IPS-11a (cell line): ENCODE measurements around the gene SSTR5.

Experiments used
- H3K4me3 ChIP-seq: one replicate; pipeline ENCODE4 v1.5.1; 2013; ENCODE audit warnings: low read depth, low read length, control low read depth

Gene SSTR5

GRCh38 chr16:1039762-1040161 lies 32.8 kb upstream of the SSTR5 start:
- no peak overlapping the region for H3K4me3 ChIP-seq

GRCh38 chr16:1040346-1040745 lies 32.2 kb upstream of the SSTR5 start:
- H3K4me3 ChIP-seq = no peak overlapping the region

- no peak overlapping the region for H3K4me3 ChIP-seq
Measured at GRCh38 chr16:1042049-1042744, 30.4 kb upstream of the SSTR5 start.

- H3K4me3 ChIP-seq = no peak overlapping the region
Measured at GRCh38 chr16:1042866-1043265, 29.7 kb upstream of the SSTR5 start.

GRCh38 chr16:1043881-1044451 lies 28.6 kb upstream of the SSTR5 start:
- no peak overlapping the region for H3K4me3 ChIP-seq

- no peak overlapping the region for H3K4me3 ChIP-seq
Measured at GRCh38 chr16:1044460-1045309, 27.9 kb upstream of the SSTR5 start.

GRCh38 chr16:1045310-1045992 lies 27.1 kb upstream of the SSTR5 start:
- no peak overlapping the region for H3K4me3 ChIP-seq

GRCh38 chr16:1045993-1046911 lies 26.3 kb upstream of the SSTR5 start:
- no peak overlapping the region for H3K4me3 ChIP-seq

GRCh38 chr16:1047123-1047522 lies 25.4 kb upstream of the SSTR5 start:
- no peak overlapping the region for H3K4me3 ChIP-seq

GRCh38 chr16:1047801-1048200 lies 24.7 kb upstream of the SSTR5 start:
- no peak overlapping the region for H3K4me3 ChIP-seq

- H3K4me3 ChIP-seq = no peak overlapping the region
Measured at GRCh38 chr16:1048442-1049112, 24.0 kb upstream of the SSTR5 start.

GRCh38 chr16:1049113-1049975 lies 23.2 kb upstream of the SSTR5 start:
- no peak overlapping the region for H3K4me3 ChIP-seq

GRCh38 chr16:1049976-1050247 lies 22.6 kb upstream of the SSTR5 start:
- H3K4me3 ChIP-seq = no peak overlapping the region

- H3K4me3 ChIP-seq = no peak overlapping the region
Measured at GRCh38 chr16:1050516-1050915, 22.0 kb upstream of the SSTR5 start.

- no peak overlapping the region for H3K4me3 ChIP-seq
Measured at GRCh38 chr16:1050921-1051320, 21.6 kb upstream of the SSTR5 start.

- H3K4me3 ChIP-seq = no peak overlapping the region
Measured at GRCh38 chr16:1051446-1051845, 21.1 kb upstream of the SSTR5 start.

- no peak overlapping the region for H3K4me3 ChIP-seq
Measured at GRCh38 chr16:1052721-1053120, 19.8 kb upstream of the SSTR5 start.

- H3K4me3 ChIP-seq = no peak overlapping the region
Measured at GRCh38 chr16:1053121-1053521, 19.4 kb upstream of the SSTR5 start.

GRCh38 chr16:1053700-1054368 lies 18.7 kb upstream of the SSTR5 start:
- H3K4me3 ChIP-seq = no peak overlapping the region
